HG03064 (cell line): ENCODE data around the gene BIRC7.

ENCODE experiments used
- ATAC-seq: cut with Tn5 transposase; IDR thresholded peaks from one replicate; pipeline ENCODE4 v1.9.1; 2021; ENCODE audit warnings: low read depth; ENCODE audit not compliant: unreplicated experiment

BIRC7 gene

GRCh38 chr20:63235399-63235983 is at the start of gene BIRC7:
BIRC7 (plus strand) TSS chr20:63235905; CDS start chr20:63236097, 192 bp downstream.
- no peak for ATAC-seq

- ATAC-seq = no peak
These were observed 49.6 kb upstream of the BIRC7 start for GRCh38 chr20:63186084-63186483.

- no peak for ATAC-seq
These were observed 49.0 kb upstream of the BIRC7 start for GRCh38 chr20:63186528-63187316.

GRCh38 chr20:63187338-63188158 is 48.2 kb upstream of the BIRC7 start:
- ATAC-seq = no peak

GRCh38 chr20:63188159-63188442 is 47.6 kb upstream of the BIRC7 start:
- no peak for ATAC-seq

GRCh38 chr20:63188641-63189321 is 46.9 kb upstream of the BIRC7 start:
- ATAC-seq = no peak

- ATAC-seq = no peak
These were observed 46.4 kb upstream of the BIRC7 start for GRCh38 chr20:63189322-63189642.

GRCh38 chr20:63189846-63190559 is 45.7 kb upstream of the BIRC7 start:
- ATAC-seq = no peak

- ATAC-seq = no peak
These were observed 44.9 kb upstream of the BIRC7 start for GRCh38 chr20:63190828-63191227.

GRCh38 chr20:63191400-63191799 is 44.3 kb upstream of the BIRC7 start:
- no peak for ATAC-seq

- ATAC-seq = no peak
These were observed 43.0 kb upstream of the BIRC7 start for GRCh38 chr20:63192721-63193120.

GRCh38 chr20:63194007-63194796 is 41.5 kb upstream of the BIRC7 start:
- no peak for ATAC-seq

- no peak for ATAC-seq
These were observed 40.9 kb upstream of the BIRC7 start for GRCh38 chr20:63194797-63195173.

- ATAC-seq = no peak
These were observed 38.8 kb upstream of the BIRC7 start for GRCh38 chr20:63196768-63197470.

- ATAC-seq = no peak
These were observed 37.1 kb upstream of the BIRC7 start for GRCh38 chr20:63198606-63199005.

GRCh38 chr20:63202021-63202420 is 33.7 kb upstream of the BIRC7 start:
- ATAC-seq = no peak

- no peak for ATAC-seq
These were observed 32.7 kb upstream of the BIRC7 start for GRCh38 chr20:63202811-63203526.

GRCh38 chr20:63204362-63204761 is 31.3 kb upstream of the BIRC7 start:
- ATAC-seq = no peak

- ATAC-seq = no peak
These were observed 29.8 kb upstream of the BIRC7 start for GRCh38 chr20:63205896-63206295.
